Activated T-cell treated with anti-CD3 and anti-CD28 coated beads, Interleukin-2, amount 50 U/mL, for 1 hour (primary cell): ENCODE measurements around the gene SLIRP.
A peak's percentile ranks its signal among the peaks of the same experiment; 100 is the strongest.
"Not testable (repeated sequence)": the region's sequence is repeated elsewhere in the genome, so short reads cannot be mapped to it uniquely, and the experiment has no call there.

Experiments
- DNase-seq: peaks from one replicate; pipeline ENCODE4 v3.0.0-alpha.2; 2020

SLIRP gene

GRCh38 chr14:77746064-77746702 is 38.3 kb downstream of the SLIRP start:
- DNase-seq: no peak

DNA sequence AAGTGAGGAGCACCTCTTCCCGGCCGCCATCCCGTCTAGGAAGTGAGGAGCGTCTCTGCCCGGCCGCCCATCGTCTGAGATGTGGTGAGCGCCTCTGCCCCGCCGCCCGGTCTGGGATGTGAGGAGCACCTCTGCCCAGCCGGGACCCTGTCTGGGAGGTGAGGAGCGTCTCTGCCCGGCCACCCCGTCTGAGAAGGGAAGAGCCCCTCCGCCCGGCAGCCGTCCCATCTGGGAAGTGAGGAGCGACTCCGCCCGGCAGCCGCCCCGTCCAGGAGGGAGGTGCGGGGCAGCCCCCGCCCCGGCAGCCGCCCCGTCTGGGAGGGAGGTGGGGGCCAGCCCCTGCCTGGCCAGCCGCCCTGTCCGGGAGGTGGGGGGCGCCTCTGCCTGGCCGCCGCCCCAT is 39.5 kb downstream of the SLIRP start:
- not testable (repeated sequence) for DNase-seq

GRCh38 chr14:77752266-77752665 is 44.4 kb downstream of the SLIRP start:
- no peak for DNase-seq

- DNase-seq: no peak
Observed at GRCh38 chr14:77752799-77753516, 45.1 kb downstream of the SLIRP start.

DNA sequence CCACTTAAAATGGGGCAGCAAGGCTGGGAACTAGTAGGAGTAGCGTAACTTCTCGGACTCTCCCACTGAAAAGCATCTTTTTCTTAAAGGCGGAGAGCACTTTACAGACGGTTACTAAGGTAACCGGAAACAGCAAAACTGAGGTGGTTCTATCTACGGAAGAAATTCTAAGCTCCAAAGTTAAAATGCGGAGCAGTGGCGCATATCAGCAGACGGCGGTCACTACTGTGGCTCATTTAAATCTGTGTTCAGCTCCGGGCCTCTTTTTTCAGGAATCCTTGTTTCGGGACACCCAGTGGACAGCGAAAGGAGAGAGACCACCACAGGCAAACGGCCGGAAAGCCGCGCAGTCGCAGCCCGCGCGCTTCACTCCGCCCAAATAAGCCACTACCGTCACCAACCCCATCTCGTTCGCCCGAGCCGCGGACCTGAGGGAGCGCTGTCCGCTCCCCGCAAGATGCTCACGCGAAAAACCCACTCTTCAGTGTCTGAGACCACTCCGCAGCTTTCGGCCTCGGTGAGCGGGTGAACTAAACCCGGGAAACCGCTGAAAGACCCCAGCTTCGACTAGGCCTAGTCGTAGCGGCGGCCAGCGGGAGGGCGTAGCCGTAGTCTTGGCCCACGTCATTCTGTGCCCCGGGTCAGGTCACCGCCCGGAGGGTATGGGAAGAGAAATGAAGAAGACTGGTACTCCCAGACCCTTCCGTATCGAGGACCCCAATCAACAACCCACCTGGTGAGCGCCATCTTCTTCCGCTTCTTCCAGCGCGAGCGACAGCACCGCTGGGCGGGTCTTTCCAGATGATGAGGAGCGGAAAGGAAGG is 52.7 kb downstream of the SLIRP start, which contains the start of gene SNW1:
SNW1 (minus strand) TSS at position 776 of the 824 bp plus-strand sequence; CDS start at position 747, 29 bp downstream.
- DNase-seq: peak; percentile 84

DNA sequence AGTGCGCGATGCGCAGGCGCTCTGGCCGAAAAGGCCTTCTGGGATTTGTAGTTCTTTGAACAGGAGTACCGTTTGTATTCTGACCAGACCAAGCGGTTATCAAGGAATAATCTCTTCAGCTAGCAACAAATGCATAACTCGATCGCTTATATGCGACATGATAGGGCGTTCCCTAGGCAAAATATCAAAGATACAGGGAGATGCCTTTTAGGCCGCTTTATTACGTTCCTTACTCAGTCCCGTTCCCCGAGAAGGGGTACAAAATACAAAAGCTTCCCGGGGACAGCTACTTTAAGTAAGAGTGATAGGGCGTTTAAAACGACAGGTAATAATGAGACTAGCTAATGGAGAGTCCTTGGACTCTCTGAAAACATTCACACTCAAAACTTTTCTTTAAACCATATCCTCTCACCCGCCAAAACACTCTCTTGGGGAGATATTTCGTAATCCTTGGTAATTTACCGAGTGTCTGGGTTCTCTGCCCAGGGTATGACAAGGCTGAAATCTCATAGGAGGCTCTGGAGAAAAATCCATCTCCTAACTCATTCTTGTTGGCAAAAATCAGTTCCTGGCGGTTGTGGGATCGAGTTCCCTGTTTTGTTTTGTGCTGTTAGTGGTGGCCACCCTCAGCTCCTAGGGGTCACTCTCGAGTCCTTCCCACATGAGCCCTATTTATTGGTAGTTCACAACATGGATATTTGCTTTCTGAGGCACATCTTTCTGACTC is 53.5 kb downstream of the SLIRP start:
- DNase-seq: no peak

- no peak for DNase-seq
Observed at GRCh38 chr14:77763316-77763715, 55.4 kb downstream of the SLIRP start.

GRCh38 chr14:77763978-77764377 is 56.1 kb downstream of the SLIRP start:
- no peak for DNase-seq
